ENCODE results near the gene C22orf15. TPM values are rescaled to one million over a fixed set of nuclear protein-coding genes. Genes with fewer than 3 reads are reported as not detected.

Gene C22orf15
- total RNA-seq, 1 donor from 2014 or later, result not detected

GRCh38 chr22:23781065-23781464, 18.3 kb downstream of the C22orf15 start:
- intact Hi-C loops (cut with DNase I), result no loop called here
- Histone ChIP-seq H3K27ac (no peak overlapping the region), H3K4me3 (no peak overlapping the region), H3K4me1 (peaks cover 0 to under 1% of the 10 kb centered on the region in 2 donors), H3K9me3 (no peaks in the 10 kb centered on the region), H3K36me3 (no peaks in the 10 kb centered on the region), H3K27me3 (no peaks in the 10 kb centered on the region)
- no peak for DNase-seq (ENCODE audit: low spot score in 2 of 2)
- TF ChIP-seq, protein P1, sequence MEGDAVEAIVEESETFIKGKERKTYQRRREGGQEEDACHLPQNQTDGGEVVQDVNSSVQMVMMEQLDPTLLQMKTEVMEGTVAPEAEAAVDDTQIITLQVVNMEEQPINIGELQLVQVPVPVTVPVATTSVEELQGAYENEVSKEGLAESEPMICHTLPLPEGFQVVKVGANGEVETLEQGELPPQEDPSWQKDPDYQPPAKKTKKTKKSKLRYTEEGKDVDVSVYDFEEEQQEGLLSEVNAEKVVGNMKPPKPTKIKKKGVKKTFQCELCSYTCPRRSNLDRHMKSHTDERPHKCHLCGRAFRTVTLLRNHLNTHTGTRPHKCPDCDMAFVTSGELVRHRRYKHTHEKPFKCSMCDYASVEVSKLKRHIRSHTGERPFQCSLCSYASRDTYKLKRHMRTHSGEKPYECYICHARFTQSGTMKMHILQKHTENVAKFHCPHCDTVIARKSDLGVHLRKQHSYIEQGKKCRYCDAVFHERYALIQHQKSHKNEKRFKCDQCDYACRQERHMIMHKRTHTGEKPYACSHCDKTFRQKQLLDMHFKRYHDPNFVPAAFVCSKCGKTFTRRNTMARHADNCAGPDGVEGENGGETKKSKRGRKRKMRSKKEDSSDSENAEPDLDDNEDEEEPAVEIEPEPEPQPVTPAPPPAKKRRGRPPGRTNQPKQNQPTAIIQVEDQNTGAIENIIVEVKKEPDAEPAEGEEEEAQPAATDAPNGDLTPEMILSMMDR (IDR thresholded peaks at IDR 0.05), result no peak

DNA sequence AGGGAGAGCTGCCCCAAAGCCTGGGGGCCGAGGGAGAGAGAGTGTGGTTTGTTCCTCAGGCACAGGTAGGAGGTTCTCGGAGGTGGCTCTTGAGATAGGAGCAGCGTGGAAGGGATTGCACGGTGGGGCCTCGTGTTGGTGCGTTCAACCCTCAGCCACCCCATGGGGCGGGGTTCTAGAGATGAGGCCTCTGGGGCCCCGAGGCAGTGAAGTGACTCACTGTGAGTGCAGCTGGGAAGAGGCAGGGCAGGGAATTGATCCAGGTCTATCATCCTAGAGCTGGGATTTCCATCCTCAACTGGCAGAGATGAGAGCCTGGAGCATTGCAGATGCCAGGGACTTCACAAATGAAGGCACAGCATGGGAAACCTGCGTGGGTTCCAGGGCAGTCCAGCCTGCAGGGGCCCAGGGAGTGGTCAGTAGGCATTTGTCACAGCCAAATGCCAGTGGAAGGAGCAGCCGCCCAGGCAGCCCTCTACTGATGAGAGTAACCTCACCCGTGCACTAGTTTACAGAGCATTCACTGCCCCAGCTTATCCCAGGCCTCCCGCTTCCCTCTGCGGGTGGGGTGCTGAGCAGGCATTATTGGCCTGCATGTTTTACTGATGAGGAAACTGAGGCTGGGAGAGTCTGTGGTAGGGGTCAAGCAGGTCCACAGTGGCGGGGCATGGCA, 18.9 kb downstream of the C22orf15 start:
- no peaks in the 10 kb centered on the region for H3K36me3 ChIP-seq
- H3K4me3 ChIP-seq, result no peak overlapping the region
- H3K27me3 ChIP-seq, result no peaks in the 10 kb centered on the region
- no peak overlapping the region for H3K27ac ChIP-seq
- DNase-seq (ENCODE audit: low spot score in 2 of 2), result no peak
- no peaks in the 10 kb centered on the region for H3K9me3 ChIP-seq
- intact Hi-C loops (cut with DNase I), result no loop called here
- TF ChIP-seq, protein P1 (IDR thresholded peaks at IDR 0.05), result no peak
- peaks cover 4 to 6% of the 10 kb centered on the region in 2 donors for H3K4me1 ChIP-seq

DNA sequence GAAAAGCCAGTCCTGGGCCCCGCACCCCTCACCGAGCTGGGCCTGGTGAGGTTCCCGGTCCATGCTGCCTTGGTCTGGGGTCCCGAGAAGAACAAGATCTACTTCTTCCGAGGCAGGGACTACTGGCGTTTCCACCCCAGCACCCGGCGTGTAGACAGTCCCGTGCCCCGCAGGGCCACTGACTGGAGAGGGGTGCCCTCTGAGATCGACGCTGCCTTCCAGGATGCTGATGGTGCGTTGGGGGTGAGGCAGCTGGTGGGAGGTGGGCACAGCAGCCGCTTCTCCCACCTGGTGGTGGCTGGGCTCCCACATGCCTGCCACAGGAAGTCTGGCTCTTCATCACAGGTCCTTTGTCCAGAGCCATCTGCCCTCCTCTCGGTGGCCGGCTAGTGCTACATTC, 19.5 kb downstream of the C22orf15 start:
- Histone ChIP-seq H3K27me3 (no peaks in the 10 kb centered on the region), H3K36me3 (no peaks in the 10 kb centered on the region), H3K4me3 (no peak overlapping the region), H3K4me1 (peaks cover 4 to 6% of the 10 kb centered on the region in 2 donors), H3K9me3 (no peaks in the 10 kb centered on the region), H3K27ac (no peak overlapping the region)
- intact Hi-C loops (cut with DNase I), result no loop called here
- TF ChIP-seq, protein P1 (IDR thresholded peaks at IDR 0.05), result no peak
- no peak for DNase-seq (ENCODE audit: low spot score in 2 of 2)

DNA sequence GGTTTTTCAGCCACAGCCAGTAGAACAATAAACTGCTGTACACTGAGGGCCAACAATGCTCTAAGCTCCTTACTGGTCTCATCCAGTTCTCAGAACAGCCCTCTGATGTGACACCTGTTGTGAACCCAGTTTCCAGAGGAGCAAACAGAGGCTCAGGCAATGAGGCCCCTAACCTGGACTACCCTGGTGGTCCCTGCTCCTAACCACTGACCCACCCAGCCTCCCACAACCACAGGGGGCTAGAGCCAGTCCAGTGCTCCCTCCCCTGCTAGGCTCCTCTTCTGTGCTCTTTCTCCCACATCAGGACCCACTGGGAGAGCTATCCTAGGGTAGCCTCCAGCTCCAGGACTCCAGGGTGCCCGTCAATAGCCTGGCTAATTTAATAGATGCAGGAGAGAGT, 19.9 kb downstream of the C22orf15 start:
- Histone ChIP-seq H3K4me3 (no peak overlapping the region), H3K27ac (no peak overlapping the region), H3K36me3 (no peaks in the 10 kb centered on the region), H3K4me1 (peaks cover 4 to 6% of the 10 kb centered on the region in 2 donors), H3K27me3 (no peaks in the 10 kb centered on the region), H3K9me3 (no peaks in the 10 kb centered on the region)
- no peak for DNase-seq (ENCODE audit: low spot score in 2 of 2)
- intact Hi-C loops (cut with DNase I), result no loop called here
- TF ChIP-seq, protein P1 (IDR thresholded peaks at IDR 0.05), result no peak

DNA sequence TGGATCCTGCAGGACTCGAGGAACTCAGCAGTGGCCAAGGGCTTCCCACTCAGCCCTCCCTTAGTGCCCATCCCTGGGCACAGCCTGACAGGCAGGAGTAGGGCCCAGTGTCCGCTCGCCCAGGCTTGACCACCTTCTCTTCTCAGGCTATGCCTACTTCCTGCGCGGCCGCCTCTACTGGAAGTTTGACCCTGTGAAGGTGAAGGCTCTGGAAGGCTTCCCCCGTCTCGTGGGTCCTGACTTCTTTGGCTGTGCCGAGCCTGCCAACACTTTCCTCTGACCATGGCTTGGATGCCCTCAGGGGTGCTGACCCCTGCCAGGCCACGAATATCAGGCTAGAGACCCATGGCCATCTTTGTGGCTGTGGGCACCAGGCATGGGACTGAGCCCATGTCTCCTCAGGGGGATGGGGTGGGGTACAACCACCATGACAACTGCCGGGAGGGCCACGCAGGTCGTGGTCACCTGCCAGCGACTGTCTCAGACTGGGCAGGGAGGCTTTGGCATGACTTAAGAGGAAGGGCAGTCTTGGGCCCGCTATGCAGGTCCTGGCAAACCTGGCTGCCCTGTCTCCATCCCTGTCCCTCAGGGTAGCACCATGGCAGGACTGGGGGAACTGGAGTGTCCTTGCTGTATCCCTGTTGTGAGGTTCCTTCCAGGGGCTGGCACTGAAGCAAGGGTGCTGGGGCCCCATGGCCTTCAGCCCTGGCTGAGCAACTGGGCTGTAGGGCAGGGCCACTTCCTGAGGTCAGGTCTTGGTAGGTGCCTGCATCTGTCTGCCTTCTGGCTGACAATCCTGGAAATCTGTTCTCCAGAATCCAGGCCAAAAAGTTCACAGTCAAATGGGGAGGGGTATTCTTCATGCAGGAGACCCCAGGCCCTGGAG, 20.7 kb downstream of the C22orf15 start:
- Histone ChIP-seq H3K27me3 (no peaks in the 10 kb centered on the region), H3K27ac (peak overlapping the region in 1 of 2 donors; percentile 12)
- intact Hi-C loops (cut with DNase I), result no loop called here

More for the DNA sequence above, 20.7 kb downstream of the C22orf15 start:
- Histone ChIP-seq H3K9me3 (no peaks in the 10 kb centered on the region), H3K36me3 (no peaks in the 10 kb centered on the region), H3K4me3 (no peak overlapping the region), H3K4me1 (peaks cover 4 to 10% of the 10 kb centered on the region in 2 donors)
- TF ChIP-seq, protein P1 (IDR thresholded peaks at IDR 0.05), result no peak
- no peak for DNase-seq (ENCODE audit: low spot score in 2 of 2)

All from ascending aorta (tissue), 2 donors.